Transverse colon (tissue), 4 donors: ENCODE results near the gene MYH7. TPM values are rescaled to one million over a fixed set of nuclear protein-coding genes. Genes with fewer than 3 reads are reported as not detected.

Source experiments
- DNase-seq: peaks from one replicate; pipeline ENCODE4 v3.0.0-alpha.2; 2019
- H3K27ac ChIP-seq, 4 donors: fragments of 200-600 bp; sonication (generic); 2 replicates each; pipeline ENCODE4 v1.5.1; 2016 to 2018; ENCODE audit warnings: inconsistent platforms in 4 of 4
- H3K27me3 ChIP-seq: fragments of 200-600 bp; sonication (generic); 2 replicates; pipeline ENCODE4 v1.5.1; 2017; ENCODE audit warnings: inconsistent platforms
- H3K36me3 ChIP-seq, 4 donors: fragments of 200-600 bp; sonication (generic); 2 replicates each; pipeline ENCODE4 v1.5.1; 2017 to 2019; ENCODE audit warnings: inconsistent platforms in 4 of 4
- H3K4me1 ChIP-seq, 4 donors: fragments of 200-600 bp; sonication (generic); 2 replicates each; pipeline ENCODE4 v1.5.1; 2017 to 2020; ENCODE audit warnings: inconsistent platforms in 4 of 4
- H3K4me3 ChIP-seq, 4 donors: fragments of 200-600 bp; sonication (generic); 1 replicate in 1 of 4; 2 replicates in 3 of 4; pipeline versions ENCODE4 v1.5.1 to v1.6.1; 2017 to 2019; ENCODE audit warnings: inconsistent platforms in 4 of 4
- H3K9me3 ChIP-seq, 2 donors: fragments of 200-600 bp; sonication (generic); 2 replicates each; pipeline ENCODE4 v1.5.1; 2017 to 2019; ENCODE audit warnings: inconsistent platforms in 2 of 2
- CTCF ChIP-seq, 5 experiments: fragments of 200-600 bp in 3 of 5; fragments of 450-650 bp in 2 of 5; sonication (generic) in 3 of 5; IDR thresholded peaks; 1 replicate in 2 of 5; 2 replicates in 3 of 5; pipeline ENCODE4 v1.5.1; 2016 to 2017; ENCODE audit warnings: antibody characterized with exemption in 5 of 5, inconsistent platforms in 3 of 5, mild to moderate bottlenecking in 2 of 5, moderate library complexity in 1 of 5
- EP300 ChIP-seq: sonication (generic); formaldehyde crosslinking; IDR thresholded peaks from one replicate; pipeline ENCODE4 v1.6.1; 2017; ENCODE audit warnings: antibody characterized with exemption, low read depth
- POLR2A ChIP-seq: fragments of 450-650 bp; IDR thresholded peaks from one replicate; pipeline ENCODE4 v1.6.1; 2016; ENCODE audit warnings: antibody characterized with exemption, mild to moderate bottlenecking, moderate library complexity
- POLR2AphosphoS5 ChIP-seq, 3 donors: sonication (generic); formaldehyde crosslinking; IDR thresholded peaks; one replicate each; pipeline ENCODE4 v1.6.1; 2016; ENCODE audit warnings: antibody characterized with exemption in 3 of 3
- WGBS, 2 donors: methylation state at CpG; one replicate each; pipeline ENCODE4 v1.1.5; 2018; ENCODE audit warnings: low coverage in 1 of 2; 5-methylcytosine and 5-hydroxymethylcytosine counted together
- in situ Hi-C, 4 donors: fragments of 200-750 bp; cut with MboI; loops; one replicate each; pipeline versions ENCODE4 v1.15.0 to v1.15.1; 2017; ENCODE audit warnings: low sequenced_read_pairs in 3 of 4, low pct_ligation_motif_present in 1 of 4, low pct_unique_long_range_greater_than_20kb in 1 of 4
- intact Hi-C: fragments of 100-400 bp; cut with DNase I; formaldehyde crosslinking; loops from one replicate; pipeline ENCODE4 v1.15.1; 2023; ENCODE audit warnings: low total_unique reads
- total RNA-seq, 4 donors: library from RNA; depleted of rRNA; stranded (reverse); fragments of >200 nt; gene quantifications; one replicate each; pipeline ENCODE4 v1.1.0, GENCODE V29; 2016

MYH7 gene
- total RNA-seq, 4 donors from 2014 or later: 0.64 to 2.9 TPM; not detected in 2

GRCh38 chr14:23413681-23414080 lies 21.8 kb downstream of the MYH7 start:
- Histone ChIP-seq H3K4me1 (no peaks in the 10 kb centered on the region), H3K27me3 (no peaks in the 10 kb centered on the region), H3K4me3 (no peak overlapping the region), H3K9me3 (no peaks in the 10 kb centered on the region), H3K27ac (no peak overlapping the region), H3K36me3 (no peaks in the 10 kb centered on the region)
- 81 to 88% methylated on average over 5 to 15 of the region's 16 CpGs for WGBS, 2 donors
- no peak for TF ChIP-seq POLR2A
- no peak for TF ChIP-seq EP300
- intact Hi-C loops (no loop called here), in situ Hi-C loops (no loop called here)
- no peak for DNase-seq

GRCh38 chr14:23411563-23412525 lies 23.6 kb downstream of the MYH7 start:
- H3K36me3 ChIP-seq: no peaks in the 10 kb centered on the region
- H3K9me3 ChIP-seq: no peaks in the 10 kb centered on the region
- no peak for DNase-seq
- no peak overlapping the region for H3K4me3 ChIP-seq
- H3K27ac ChIP-seq: no peak overlapping the region
- H3K27me3 ChIP-seq: no peaks in the 10 kb centered on the region
- H3K4me1 ChIP-seq: no peaks in the 10 kb centered on the region
- WGBS, 2 donors: 77% methylated on average over 14 of the region's 14 CpGs; no CpG with 5 or more reads in 1 of the 2 donors
- in situ Hi-C loops (no loop called here), intact Hi-C loops (no loop called here)
- TF ChIP-seq CTCF (IDR thresholded peaks at IDR 0.05) (no peak), POLR2AphosphoS5 (IDR thresholded peaks at IDR 0.05) (no peak), POLR2A (no peak), EP300 (no peak)

GRCh38 chr14:23409966-23410635 lies 25.4 kb downstream of the MYH7 start:
- no peaks in the 10 kb centered on the region for H3K4me1 ChIP-seq
- WGBS, 2 donors: 78 to 100% methylated on average over 1 to 14 of the region's 14 CpGs
- in situ Hi-C loops: no loop called here
- H3K27me3 ChIP-seq: no peaks in the 10 kb centered on the region
- no peaks in the 10 kb centered on the region for H3K9me3 ChIP-seq
- TF ChIP-seq POLR2A (no peak), POLR2AphosphoS5 (IDR thresholded peaks at IDR 0.05) (no peak)
- intact Hi-C loops: no loop called here
- H3K4me3 ChIP-seq: no peak overlapping the region
- DNase-seq: no peak
- H3K27ac ChIP-seq: no peak overlapping the region
- no peaks in the 10 kb centered on the region for H3K36me3 ChIP-seq

DNA sequence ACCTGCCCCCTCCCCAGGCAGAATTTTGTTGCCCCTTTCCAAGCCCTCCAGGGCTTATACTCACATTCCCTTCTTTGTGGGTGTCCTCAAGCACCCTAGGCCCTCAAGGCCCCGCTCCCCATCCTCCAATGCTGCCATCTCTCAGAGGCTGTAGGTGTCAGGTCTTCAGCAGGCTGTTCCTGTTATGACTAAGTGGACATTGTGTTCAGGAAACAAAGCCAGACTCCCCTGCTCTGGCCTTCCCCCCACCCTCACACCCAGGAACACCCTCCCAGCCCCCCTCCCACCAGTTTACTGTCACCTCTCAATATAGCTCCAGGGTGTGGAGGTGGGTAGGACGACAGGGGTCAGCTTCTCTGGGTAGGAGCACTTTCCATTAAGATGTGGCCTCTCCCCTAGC lies 26.0 kb downstream of the MYH7 start:
- in situ Hi-C loops (no loop called here), intact Hi-C loops (no loop called here)
- Histone ChIP-seq H3K9me3 (no peaks in the 10 kb centered on the region), H3K27ac (no peak overlapping the region), H3K27me3 (no peaks in the 10 kb centered on the region), H3K36me3 (no peaks in the 10 kb centered on the region), H3K4me1 (no peaks in the 10 kb centered on the region), H3K4me3 (no peak overlapping the region)
- TF ChIP-seq EP300 (no peak), POLR2AphosphoS5 (IDR thresholded peaks at IDR 0.05) (no peak), POLR2A (no peak)
- 72% methylated on average over 2 of the region's 2 CpGs; no CpG with 5 or more reads in 1 of the 2 donors for WGBS, 2 donors
- DNase-seq: no peak

DNA sequence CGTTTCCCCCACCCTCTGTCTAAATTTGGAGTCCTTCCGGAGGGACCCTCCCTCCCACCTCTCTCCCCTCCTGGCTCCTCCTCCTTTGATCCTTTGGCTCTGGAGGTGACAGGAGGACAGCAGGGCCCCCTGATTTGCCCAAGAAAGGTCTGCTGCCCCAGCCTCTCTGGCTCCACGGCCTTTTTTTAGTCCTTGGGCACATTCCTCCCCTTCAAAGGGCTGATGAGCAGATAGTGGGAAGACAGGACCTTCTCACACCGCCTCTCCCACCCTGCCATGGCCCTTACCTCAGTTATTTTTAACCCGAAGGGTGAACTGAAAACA lies 27.2 kb downstream of the MYH7 start:
- in situ Hi-C loops: no loop called here
- WGBS, 2 donors: 50 to 55% methylated on average over 2 to 5 of the region's 5 CpGs
- no peaks in the 10 kb centered on the region for H3K36me3 ChIP-seq
- H3K9me3 ChIP-seq: no peaks in the 10 kb centered on the region
- intact Hi-C loops: no loop called here
- TF ChIP-seq POLR2AphosphoS5 (IDR thresholded peaks at IDR 0.05) (no peak), EP300 (no peak), POLR2A (no peak), CTCF (IDR thresholded peaks at IDR 0.05) (no peak)
- H3K27me3 ChIP-seq: no peaks in the 10 kb centered on the region
- DNase-seq: no peak
- no peak overlapping the region for H3K27ac ChIP-seq
- no peaks in the 10 kb centered on the region for H3K4me1 ChIP-seq
- no peak overlapping the region for H3K4me3 ChIP-seq
